ENCODE measurements around the gene MAP2K2. TPM values are rescaled to one million over a fixed set of nuclear protein-coding genes. Genes with fewer than 3 reads are reported as not detected.

The MAP2K2 gene
- total RNA-seq: 100 to 1,000 TPM; 158 to 199 TPM

GRCh38 chr19:4123615-4124568, at the start of gene MAP2K2:
TSS of gene MAP2K2 (minus strand) at chr19:4124122. CDS start at chr19:4123875, 247 bp downstream.

GRCh38 chr19:4066682-4067395, 57.1 kb downstream of the MAP2K2 start, which contains the start of gene ZBTB7A:
TSS of gene ZBTB7A (minus strand) at chr19:4066899. CDS start at chr19:4055232, 11,667 bp downstream.

Small RNA genes lying within 50 kb of the gene (small RNA-seq; reads per million reads assigned to genes)
- 0 reads per million in 2 donors for gene RF00017

Other genes starting within 250 kb of the MAP2K2 start
- not detected for gene ATCAY, start 243.4 kb downstream of the MAP2K2 start, total RNA-seq
- not detected for gene NMRK2, start 191.1 kb downstream of the MAP2K2 start, total RNA-seq
- gene DAPK3, start 153.0 kb downstream of the MAP2K2 start, total RNA-seq: 100 to 1,000 TPM in 1 of 2 donors, 10 to 100 TPM in 1; 92.2 to 103 TPM
- 1,000 to 10,000 TPM in 1 of 2 donors, 100 to 1,000 TPM in 1; 847 to 1,562 TPM for gene EEF2, start 138.7 kb downstream of the MAP2K2 start, total RNA-seq
- gene PIAS4, start 116.4 kb downstream of the MAP2K2 start, total RNA-seq: 10 to 100 TPM; 18.6 to 31.0 TPM
- 10 to 100 TPM; 24.6 to 31.0 TPM for gene ZBTB7A, start 57.2 kb downstream of the MAP2K2 start, total RNA-seq
- gene CREB3L3, start 29.5 kb upstream of the MAP2K2 start, total RNA-seq: not detected
- 10 to 100 TPM; 10.7 to 16.3 TPM for gene SIRT6, start 58.4 kb upstream of the MAP2K2 start, total RNA-seq
- gene ANKRD24, start 58.6 kb upstream of the MAP2K2 start, total RNA-seq: under 1 TPM in 1 of 2 donors, not detected in 1; 0.34 TPM
- not detected for gene EBI3, start 105.4 kb upstream of the MAP2K2 start, total RNA-seq
- 10 to 100 TPM; 18.9 to 28.3 TPM for gene YJU2, start 123.0 kb upstream of the MAP2K2 start, total RNA-seq
- not detected for gene SHD, start 155.1 kb upstream of the MAP2K2 start, total RNA-seq
- gene TMIGD2, start 178.3 kb upstream of the MAP2K2 start, total RNA-seq: not detected
- gene FSD1, start 180.5 kb upstream of the MAP2K2 start, total RNA-seq: 1 to 10 TPM in 1 of 2 donors, under 1 TPM in 1; 0.69 to 1.7 TPM
- gene STAP2, start 214.7 kb upstream of the MAP2K2 start, total RNA-seq: 10 to 100 TPM; 15.7 to 16.2 TPM
- 1 to 10 TPM; 3.4 to 8.3 TPM for gene MPND, start 219.4 kb upstream of the MAP2K2 start, total RNA-seq